ENCODE results near the gene PARD3.

- TF ChIP-seq, protein P1, sequence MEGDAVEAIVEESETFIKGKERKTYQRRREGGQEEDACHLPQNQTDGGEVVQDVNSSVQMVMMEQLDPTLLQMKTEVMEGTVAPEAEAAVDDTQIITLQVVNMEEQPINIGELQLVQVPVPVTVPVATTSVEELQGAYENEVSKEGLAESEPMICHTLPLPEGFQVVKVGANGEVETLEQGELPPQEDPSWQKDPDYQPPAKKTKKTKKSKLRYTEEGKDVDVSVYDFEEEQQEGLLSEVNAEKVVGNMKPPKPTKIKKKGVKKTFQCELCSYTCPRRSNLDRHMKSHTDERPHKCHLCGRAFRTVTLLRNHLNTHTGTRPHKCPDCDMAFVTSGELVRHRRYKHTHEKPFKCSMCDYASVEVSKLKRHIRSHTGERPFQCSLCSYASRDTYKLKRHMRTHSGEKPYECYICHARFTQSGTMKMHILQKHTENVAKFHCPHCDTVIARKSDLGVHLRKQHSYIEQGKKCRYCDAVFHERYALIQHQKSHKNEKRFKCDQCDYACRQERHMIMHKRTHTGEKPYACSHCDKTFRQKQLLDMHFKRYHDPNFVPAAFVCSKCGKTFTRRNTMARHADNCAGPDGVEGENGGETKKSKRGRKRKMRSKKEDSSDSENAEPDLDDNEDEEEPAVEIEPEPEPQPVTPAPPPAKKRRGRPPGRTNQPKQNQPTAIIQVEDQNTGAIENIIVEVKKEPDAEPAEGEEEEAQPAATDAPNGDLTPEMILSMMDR (IDR thresholded peaks at IDR 0.05): no peak
- TF ChIP-seq POLR2A (IDR thresholded peaks at IDR 0.05): no peak
Measured at GRCh38 chr10:34141032-34141680, 673.9 kb downstream of the PARD3 start.
